Liver (tissue), 9 donors: Measurements from ENCODE around the gene CDC16. TPM values are rescaled to one million over a fixed set of nuclear protein-coding genes. Genes with fewer than 3 reads are reported as not detected.
A peak's percentile ranks its signal among the peaks of the same experiment; 100 is the strongest.

Experiments used
- DNase-seq: peaks from one replicate; pipeline ENCODE4 v3.0.0-alpha.2; 2017; ENCODE audit warnings: low spot score
- H3K27ac ChIP-seq, 2 donors: one replicate each; pipeline ENCODE4 v1.7.0; 2013; ENCODE audit warnings: inconsistent platforms in 2 of 2, low read length in 2 of 2, control low read depth in 1 of 2, low read depth in 1 of 2, mild to moderate bottlenecking in 1 of 2
- H3K27me3 ChIP-seq, 4 donors: one replicate each; pipeline versions ENCODE4 v1.6.1 to v1.7.0; 2013; ENCODE audit warnings: low read length in 3 of 4, inconsistent platforms in 1 of 4, mild to moderate bottlenecking in 1 of 4, moderate library complexity in 1 of 4; ENCODE audit not compliant: control insufficient read depth in 4 of 4, insufficient read depth in 4 of 4
- H3K36me3 ChIP-seq, 4 donors: one replicate each; pipeline versions ENCODE4 v1.6.1 to v1.7.0; 2013; ENCODE audit warnings: low read length in 3 of 4, mild to moderate bottlenecking in 3 of 4, low read depth in 1 of 4, moderate library complexity in 1 of 4; ENCODE audit not compliant: control insufficient read depth in 4 of 4, insufficient read depth in 3 of 4
- H3K4me1 ChIP-seq, 4 donors: one replicate each; pipeline versions ENCODE4 v1.6.1 to v1.7.0; 2013; ENCODE audit warnings: low read length in 3 of 4, mild to moderate bottlenecking in 3 of 4, moderate library complexity in 1 of 4; ENCODE audit not compliant: control insufficient read depth in 4 of 4, insufficient read depth in 4 of 4
- H3K4me3 ChIP-seq, 3 donors: one replicate each; pipeline versions ENCODE4 v1.6.1 to v1.7.0; 2013; ENCODE audit warnings: low read length in 3 of 3, control low read depth in 1 of 3, low read depth in 1 of 3, mild to moderate bottlenecking in 1 of 3
- H3K9ac ChIP-seq, 2 donors: one replicate each; pipeline ENCODE4 v1.7.0; 2013; ENCODE audit warnings: low read length in 2 of 2, mild to moderate bottlenecking in 2 of 2, moderate library complexity in 2 of 2, control low read depth in 1 of 2, low read depth in 1 of 2
- H3K9me3 ChIP-seq, 4 donors: one replicate each; pipeline versions ENCODE4 v1.6.1 to v1.7.0; 2013; ENCODE audit warnings: low read length in 3 of 4; ENCODE audit not compliant: control insufficient read depth in 4 of 4
- CTCF ChIP-seq: fragments of 150-350 bp; IDR thresholded peaks from 2 replicates; pipeline ENCODE4 v1.5.1; 2017; ENCODE audit warnings: improper control_type of control experiment, low read depth, low read length; ENCODE audit not compliant: missing input control
- EGR1 ChIP-seq, 2 donors: IDR thresholded peaks; 2 replicates each; pipeline ENCODE4 v1.6.1; 2016 to 2018; ENCODE audit warnings: antibody characterized with exemption in 2 of 2, low read depth in 2 of 2
- FOXA1 ChIP-seq: IDR thresholded peaks from 2 replicates; pipeline ENCODE4 v1.6.1; 2016; ENCODE audit warnings: antibody characterized with exemption
- FOXA2 ChIP-seq: IDR thresholded peaks from 2 replicates; pipeline ENCODE4 v1.6.1; 2016; ENCODE audit warnings: antibody characterized with exemption
- GABPA ChIP-seq, 2 donors: IDR thresholded peaks in 1 of 2; conservative IDR thresholded peaks in 1 of 2; 2 replicates each; pipeline ENCODE4 v1.6.1; 2016; ENCODE audit warnings: antibody characterized with exemption in 2 of 2, mild to moderate bottlenecking in 1 of 2, moderate library complexity in 1 of 2
- HNF4A ChIP-seq, 2 donors: conservative IDR thresholded peaks; 2 replicates each; pipeline ENCODE4 v1.6.1; 2016; ENCODE audit warnings: antibody characterized with exemption in 2 of 2, mild to moderate bottlenecking in 2 of 2
- JUND ChIP-seq, 2 donors: IDR thresholded peaks; 2 replicates each; pipeline ENCODE4 v1.6.1; 2016; ENCODE audit warnings: antibody characterized with exemption in 2 of 2
- NR2F2 ChIP-seq: IDR thresholded peaks from 2 replicates; pipeline ENCODE4 v1.6.1; 2016; ENCODE audit warnings: antibody characterized with exemption
- RAD21 ChIP-seq, 2 donors: IDR thresholded peaks; 2 replicates each; pipeline ENCODE4 v1.6.1; 2016; ENCODE audit warnings: antibody characterized with exemption in 2 of 2, mild to moderate bottlenecking in 2 of 2
- REST ChIP-seq: IDR thresholded peaks from 2 replicates; pipeline ENCODE4 v1.6.1; 2016; ENCODE audit warnings: antibody characterized with exemption, mild to moderate bottlenecking
- RXRA ChIP-seq, 2 donors: IDR thresholded peaks; 2 replicates each; pipeline ENCODE4 v1.6.1; 2017 to 2018; ENCODE audit warnings: antibody characterized with exemption in 2 of 2, mild to moderate bottlenecking in 1 of 2
- SP1 ChIP-seq: IDR thresholded peaks from 2 replicates; pipeline ENCODE4 v1.6.1; 2018; ENCODE audit warnings: antibody characterized with exemption, mild to moderate bottlenecking
- TAF1 ChIP-seq: conservative IDR thresholded peaks from 2 replicates; pipeline ENCODE4 v1.6.1; 2016; ENCODE audit warnings: antibody characterized with exemption, mild to moderate bottlenecking
- YY1 ChIP-seq: IDR thresholded peaks from 2 replicates; pipeline ENCODE4 v1.6.1; 2016; ENCODE audit warnings: antibody characterized with exemption, mild to moderate bottlenecking
- WGBS: extraction: QIAGEN DNeasy Blood & Tissue Kit; methylation state at CpG from one replicate; pipeline ENCODE4 v1.1.7; 2013; 5-methylcytosine and 5-hydroxymethylcytosine counted together
- polyA plus RNA-seq, 2 donors: library from polyadenylated mRNA; stranded (reverse) in 1 of 2; unstranded in 1 of 2; fragments of 200-250 nt in 1 of 2; fragments of >200 nt in 1 of 2; fragmentation: Nextera tagmentation in 1 of 2; extraction: Ambion mirVana in 1 of 2; gene quantifications; one replicate each; pipeline versions ENCODE4 v1.2.1 to v1.2.3, GENCODE V29; 2013 to 2015
- total RNA-seq, 2 donors: library from RNA; depleted of rRNA; stranded (reverse); fragments of >200 nt; gene quantifications; one replicate each; pipeline ENCODE4 v1.2.3, GENCODE V29; 2014
- TF ChIP-seq, protein P1 (sequence below): IDR thresholded peaks from 2 replicates; pipeline ENCODE4 v1.6.1; 2016; ENCODE audit warnings: antibody characterized with exemption
- TF ChIP-seq, protein P2 (sequence below): IDR thresholded peaks from 2 replicates; pipeline ENCODE4 v1.6.1; 2016; ENCODE audit warnings: antibody characterized with exemption
- donor health status: healthy.
- donor health status: healthy.
- donor health status: healthy.
- donor health status: healthy.
- donor health status: healthy.

Gene CDC16
- total and polyA plus RNA-seq, 4 donors: 23.0 to 38.7 (median 30.8) TPM

GRCh38 chr13:114303700-114304327 lies 69.1 kb downstream of the CDC16 start:
- H3K27ac ChIP-seq: peak overlapping the region in 1 of 2 donors; percentile 25
- 91% methylated on average over 11 of the region's 11 CpGs for WGBS

DNA sequence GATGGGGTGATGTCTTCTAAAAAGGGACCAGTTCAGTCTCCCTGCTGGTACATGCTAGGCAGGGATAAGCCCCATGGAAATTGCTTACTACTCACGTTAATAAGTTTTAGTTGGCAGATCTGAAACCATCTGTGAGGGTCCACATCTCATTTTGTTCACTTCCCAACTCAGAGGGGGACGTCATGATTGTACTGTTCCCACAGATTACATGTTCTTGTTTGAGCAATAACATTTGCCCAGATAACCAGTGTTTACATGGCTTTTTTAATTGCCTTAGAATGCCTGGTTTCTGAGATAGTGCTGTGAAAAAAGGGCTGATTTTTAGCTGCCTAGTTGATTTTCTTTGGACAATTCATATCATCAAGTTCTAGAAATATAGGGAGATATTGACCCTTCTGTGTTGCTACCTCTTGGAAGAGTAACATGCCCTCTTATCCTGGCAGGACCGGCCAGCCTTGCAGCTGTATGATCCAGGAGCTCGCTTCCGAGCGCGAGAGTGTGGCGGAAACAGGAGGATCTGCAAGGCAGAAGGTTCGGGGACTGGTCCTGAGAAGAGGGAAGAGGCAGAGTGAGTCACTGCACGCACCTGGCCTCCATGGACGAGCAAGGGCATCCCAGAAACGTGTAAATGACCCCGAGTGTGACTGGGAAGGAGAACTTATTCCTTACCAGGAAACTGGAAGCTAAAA lies 69.8 kb downstream of the CDC16 start:
- H3K9me3 ChIP-seq: no peaks in the 10 kb centered on the region
- peaks cover 6 to 38% (median 19%) of the 10 kb centered on the region in 4 donors for H3K36me3 ChIP-seq
- H3K4me1 ChIP-seq: peaks cover 0 to 3% (median 0%) of the 10 kb centered on the region in 4 donors
- WGBS: 88% methylated on average over 13 of the region's 13 CpGs
- DNase-seq: no peak
- TF ChIP-seq CTCF: no peak
- TF ChIP-seq EGR1 (IDR thresholded peaks at IDR 0.05; ENCODE audit: low read depth in 2 of 2): no peak
- TF ChIP-seq GABPA (IDR thresholded peaks at IDR 0.05 in 1 of 2, conservative IDR thresholded peaks at IDR 0.05 in 1 of 2): no peak
- no peak for TF ChIP-seq HNF4A (conservative IDR thresholded peaks at IDR 0.05)
- no peak for TF ChIP-seq SP1
- TF ChIP-seq FOXA2: no peak
- TF ChIP-seq JUND (IDR thresholded peaks at IDR 0.05): no peak
- TF ChIP-seq RAD21 (IDR thresholded peaks at IDR 0.05): no peak
- no peak for TF ChIP-seq REST
- no peak for TF ChIP-seq RXRA (IDR thresholded peaks at IDR 0.05)
- TF ChIP-seq TAF1: no peak
- no peak for TF ChIP-seq YY1
- TF ChIP-seq NR2F2: no peak
- TF ChIP-seq FOXA1: no peak
- TF ChIP-seq, protein P1, sequence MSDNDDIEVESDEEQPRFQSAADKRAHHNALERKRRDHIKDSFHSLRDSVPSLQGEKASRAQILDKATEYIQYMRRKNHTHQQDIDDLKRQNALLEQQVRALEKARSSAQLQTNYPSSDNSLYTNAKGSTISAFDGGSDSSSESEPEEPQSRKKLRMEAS: no peak
- H3K4me3 ChIP-seq: no peak overlapping the region
- no peaks in the 10 kb centered on the region for H3K27me3 ChIP-seq
- H3K9ac ChIP-seq: no peak overlapping the region
- peak overlapping the region in 1 of 2 donors; percentile 25 for H3K27ac ChIP-seq

More at GRCh38 chr13:114303700-114304327, 69.1 kb downstream of the CDC16 start:
- Histone ChIP-seq H3K4me1 (peaks cover 0 to 3% (median 0%) of the 10 kb centered on the region in 4 donors), H3K9ac (no peak overlapping the region), H3K36me3 (peaks cover 6 to 45% (median 23%) of the 10 kb centered on the region in 4 donors), H3K27me3 (no peaks in the 10 kb centered on the region), H3K9me3 (no peaks in the 10 kb centered on the region), H3K4me3 (no peak overlapping the region)
- TF ChIP-seq HNF4A (conservative IDR thresholded peaks at IDR 0.05) (no peak), RAD21 (IDR thresholded peaks at IDR 0.05) (no peak), SP1 (no peak), EGR1 (IDR thresholded peaks at IDR 0.05; ENCODE audit: low read depth in 2 of 2) (no peak), GABPA (IDR thresholded peaks at IDR 0.05 in 1 of 2, conservative IDR thresholded peaks at IDR 0.05 in 1 of 2) (no peak), RXRA (IDR thresholded peaks at IDR 0.05) (no peak), NR2F2 (no peak), FOXA1 (no peak), JUND (IDR thresholded peaks at IDR 0.05) (no peak), YY1 (no peak), TAF1 (no peak)
- TF ChIP-seq, protein P2, sequence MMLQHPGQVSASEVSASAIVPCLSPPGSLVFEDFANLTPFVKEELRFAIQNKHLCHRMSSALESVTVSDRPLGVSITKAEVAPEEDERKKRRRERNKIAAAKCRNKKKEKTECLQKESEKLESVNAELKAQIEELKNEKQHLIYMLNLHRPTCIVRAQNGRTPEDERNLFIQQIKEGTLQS: no peak
- TF ChIP-seq, protein P1: no peak
- no peak for DNase-seq
